Measurements from ENCODE around the gene RAPGEF1.
A peak's percentile ranks its signal among the peaks of the same experiment; 100 is the strongest.

Gene RAPGEF1

DNA sequence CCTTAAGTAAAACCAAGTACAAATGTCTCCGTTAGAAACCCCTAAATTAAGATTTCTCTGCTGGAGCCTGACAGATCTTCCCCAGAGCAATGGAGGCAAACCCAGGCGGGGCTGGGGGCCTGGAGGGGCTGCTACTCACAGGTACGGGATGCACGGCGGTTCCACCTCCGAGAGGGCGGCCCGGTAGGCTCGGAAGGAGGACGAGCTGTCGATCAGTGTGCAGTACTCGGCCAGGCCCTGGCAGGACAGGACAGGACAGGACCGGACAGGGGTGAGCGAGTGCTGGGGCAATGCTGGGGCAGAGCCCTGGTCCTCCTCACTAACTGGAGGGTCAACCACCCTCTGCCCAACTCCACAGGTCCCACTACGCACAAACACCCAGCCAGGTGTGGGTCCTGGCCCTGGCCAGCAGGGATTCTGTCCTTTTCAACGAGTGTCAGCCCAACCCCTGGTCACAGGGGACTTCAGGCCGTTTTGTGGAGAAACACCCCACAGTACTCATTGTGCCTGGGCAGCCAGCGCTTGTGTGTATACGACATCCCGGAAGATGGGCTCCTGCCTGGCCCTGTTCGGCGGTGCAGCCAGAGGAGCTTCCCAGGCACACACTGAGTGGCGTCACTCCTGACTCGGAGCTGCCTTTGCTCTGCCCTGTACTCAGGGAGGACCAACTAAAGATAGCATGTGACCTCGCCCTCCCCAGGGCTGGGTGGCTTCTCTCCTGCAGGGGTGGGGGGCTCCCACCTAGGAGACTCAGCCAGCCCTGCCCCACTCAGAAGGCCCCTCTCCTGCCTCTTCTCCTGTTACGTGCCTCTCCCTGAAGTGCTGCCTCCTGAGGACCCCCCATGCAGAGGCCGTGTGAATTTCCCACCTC, 157.2 kb downstream of the RAPGEF1 start:
- DNase-seq (no peak), ATAC-seq (replicated peaks) (no peak)
- peak overlapping the region in 1 of 2 donors; percentile 57 for H3K4me3 Mint-ChIP-seq
- H3K27me3 Mint-ChIP-seq = no peaks in the 10 kb centered on the region
- peaks cover 76 to 88% of the 10 kb centered on the region in 2 donors for H3K36me3 Mint-ChIP-seq
- H3K9me3 Mint-ChIP-seq = no peaks in the 10 kb centered on the region
- H3K4me1 Mint-ChIP-seq = peaks cover 51 to 64% of the 10 kb centered on the region in 2 donors
- peak overlapping the region; percentile 92 for H3K27ac Mint-ChIP-seq

DNA sequence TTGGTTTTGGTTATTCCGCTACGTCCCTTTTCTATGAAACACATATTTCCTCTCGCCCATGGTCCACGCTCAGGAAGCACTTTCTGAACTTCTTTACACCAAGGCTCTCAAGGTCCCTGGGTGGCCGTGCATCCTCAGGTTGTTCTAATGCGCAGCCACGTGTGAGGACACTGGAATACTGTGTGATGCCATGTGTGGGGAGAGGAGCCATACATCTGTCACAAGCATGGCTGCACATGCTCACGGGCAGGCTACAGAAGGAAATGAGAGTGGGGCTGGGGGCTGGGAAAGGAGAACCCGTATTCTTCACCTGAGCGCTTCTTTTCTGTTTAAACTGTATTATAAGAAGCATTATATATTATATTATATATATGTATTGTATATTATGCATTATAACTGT, 157.8 kb downstream of the RAPGEF1 start:
- no peaks in the 10 kb centered on the region for H3K27me3 Mint-ChIP-seq
- H3K4me3 Mint-ChIP-seq = no peak overlapping the region
- peak overlapping the region; percentile 53 for H3K27ac Mint-ChIP-seq
- H3K36me3 Mint-ChIP-seq = peaks cover 75 to 88% of the 10 kb centered on the region in 2 donors
- no peak for DNase-seq
- H3K4me1 Mint-ChIP-seq = peaks cover 47 to 64% of the 10 kb centered on the region in 2 donors
- H3K9me3 Mint-ChIP-seq = no peaks in the 10 kb centered on the region
- no peak for ATAC-seq (replicated peaks)

DNA sequence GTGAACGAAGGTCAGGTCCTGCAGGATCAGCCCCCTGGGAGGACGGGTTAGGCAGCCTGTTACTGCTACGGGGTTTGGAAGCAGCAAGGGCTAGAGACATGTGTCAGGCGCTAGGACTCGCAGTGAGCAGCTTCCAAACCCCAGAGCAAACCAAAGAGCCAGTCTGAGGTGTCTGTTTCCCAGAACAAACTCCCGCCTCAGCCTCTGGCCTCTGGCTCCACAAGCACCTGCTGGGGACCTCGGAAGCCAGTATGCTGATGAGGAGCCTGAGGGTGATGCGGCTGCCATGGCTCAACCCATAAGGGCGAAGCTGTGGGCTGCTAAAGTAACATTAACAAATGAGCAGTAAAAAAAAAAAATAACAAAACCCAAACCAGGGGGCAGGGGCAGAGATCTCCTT, 159.5 kb downstream of the RAPGEF1 start:
- Mint-ChIP-seq H3K27ac (peak overlapping the region; percentile 92), H3K27me3 (no peaks in the 10 kb centered on the region), H3K36me3 (peaks cover 67 to 85% of the 10 kb centered on the region in 2 donors), H3K9me3 (no peaks in the 10 kb centered on the region), H3K4me1 (peaks cover 32 to 47% of the 10 kb centered on the region in 2 donors), H3K4me3 (peak overlapping the region; percentile 52 to 67)
- no peak for DNase-seq
- no peak for ATAC-seq (replicated peaks)

DNA sequence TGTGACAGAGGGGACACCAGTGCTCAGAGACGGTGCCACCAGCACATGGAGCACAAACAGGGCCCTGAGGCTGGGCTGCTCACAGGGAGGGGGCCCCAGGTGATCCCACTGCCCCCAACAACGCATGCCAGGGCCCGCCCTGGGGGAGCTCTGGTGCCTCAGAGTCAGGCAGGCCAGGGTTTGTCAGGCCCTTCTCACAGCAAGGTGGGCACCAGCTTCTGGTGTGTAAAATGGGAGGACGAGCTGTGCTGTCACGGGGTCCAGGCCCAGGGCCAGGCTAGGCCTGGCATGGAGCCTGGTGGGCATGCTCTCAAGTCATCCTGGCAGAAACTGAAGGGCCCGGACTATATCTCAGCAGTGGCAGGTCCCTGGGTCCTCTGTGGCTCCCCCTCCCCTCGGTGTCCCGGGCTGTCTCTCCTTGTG, 160.1 kb downstream of the RAPGEF1 start:
- H3K36me3 Mint-ChIP-seq = peaks cover 64 to 86% of the 10 kb centered on the region in 2 donors
- no peaks in the 10 kb centered on the region for H3K27me3 Mint-ChIP-seq
- peak overlapping the region; percentile 92 for H3K27ac Mint-ChIP-seq
- no peak for DNase-seq
- H3K9me3 Mint-ChIP-seq = no peaks in the 10 kb centered on the region
- ATAC-seq (replicated peaks) = no peak
- H3K4me3 Mint-ChIP-seq = peak overlapping the region; percentile 60 to 67
- H3K4me1 Mint-ChIP-seq = peaks cover 31 to 43% of the 10 kb centered on the region in 2 donors

DNA sequence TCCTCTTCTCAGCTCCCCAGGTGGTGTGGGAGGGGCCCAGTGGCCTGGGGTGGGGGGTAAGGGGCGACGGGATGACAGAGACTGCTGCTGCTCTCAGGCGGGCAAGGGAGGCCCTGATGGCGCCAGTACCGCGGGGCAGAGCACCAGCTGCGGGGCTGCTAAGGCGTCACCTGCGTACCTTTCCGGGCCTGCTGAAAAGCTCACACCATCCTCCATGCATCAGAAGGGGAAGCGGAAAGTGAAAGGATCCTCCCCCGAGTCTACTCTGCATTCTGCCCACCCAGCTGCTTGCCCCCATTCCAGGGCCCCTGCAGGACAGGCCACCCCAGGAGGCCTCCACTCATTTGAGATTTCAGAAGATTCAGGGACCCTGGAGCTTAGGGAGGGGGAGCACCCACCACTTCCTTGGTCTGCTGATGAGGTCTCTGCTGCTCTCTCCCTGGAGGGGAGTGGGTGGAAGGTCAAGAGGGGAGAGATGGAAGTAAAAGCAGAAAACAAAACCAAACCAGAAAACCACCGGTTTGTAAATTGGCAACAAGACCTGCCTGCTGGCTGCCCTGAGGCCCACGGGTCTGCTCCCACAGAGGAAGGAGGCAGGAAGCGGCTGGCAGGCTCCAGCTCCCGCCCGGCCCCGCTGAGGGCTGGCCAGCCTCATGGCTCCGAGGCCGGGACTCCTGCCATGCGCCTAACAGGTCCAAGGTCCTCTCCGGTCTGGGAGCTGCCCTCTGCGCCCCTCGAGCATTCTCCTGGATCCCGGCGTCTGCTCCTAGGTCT, 161.0 kb downstream of the RAPGEF1 start:
- H3K4me1 Mint-ChIP-seq = peaks cover 31 to 43% of the 10 kb centered on the region in 2 donors
- no peaks in the 10 kb centered on the region for H3K27me3 Mint-ChIP-seq
- H3K4me3 Mint-ChIP-seq = peak overlapping the region; percentile 67 to 70
- H3K9me3 Mint-ChIP-seq = no peaks in the 10 kb centered on the region
- peaks cover 58 to 94% of the 10 kb centered on the region in 2 donors for H3K36me3 Mint-ChIP-seq
- DNase-seq (peak; percentile 74), ATAC-seq (replicated peaks) (peak; percentile 90 to 92)
- H3K27ac Mint-ChIP-seq = peak overlapping the region; percentile 92

DNA sequence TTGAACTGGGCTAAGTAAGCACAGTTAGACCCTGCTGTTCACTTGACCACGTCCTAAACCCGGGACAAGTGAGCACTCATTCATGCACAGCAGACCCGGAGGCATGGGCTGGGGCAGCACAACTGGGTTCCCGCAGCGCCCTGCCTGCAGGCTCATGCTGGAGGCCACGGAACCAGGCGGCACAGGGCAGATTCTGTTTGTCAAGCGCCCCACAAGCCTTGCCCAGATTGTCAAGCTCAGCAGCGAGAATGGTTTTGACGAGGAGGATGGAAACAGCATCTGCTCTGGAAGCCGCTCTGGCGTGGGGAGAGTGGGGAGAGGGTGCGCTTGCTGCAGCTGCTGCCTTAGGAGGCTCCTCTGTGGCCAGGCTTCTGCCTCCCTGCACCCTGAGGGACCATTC, 161.9 kb downstream of the RAPGEF1 start:
- Mint-ChIP-seq H3K4me1 (peaks cover 27 to 38% of the 10 kb centered on the region in 2 donors), H3K27ac (peak overlapping the region; percentile 92)

DNA sequence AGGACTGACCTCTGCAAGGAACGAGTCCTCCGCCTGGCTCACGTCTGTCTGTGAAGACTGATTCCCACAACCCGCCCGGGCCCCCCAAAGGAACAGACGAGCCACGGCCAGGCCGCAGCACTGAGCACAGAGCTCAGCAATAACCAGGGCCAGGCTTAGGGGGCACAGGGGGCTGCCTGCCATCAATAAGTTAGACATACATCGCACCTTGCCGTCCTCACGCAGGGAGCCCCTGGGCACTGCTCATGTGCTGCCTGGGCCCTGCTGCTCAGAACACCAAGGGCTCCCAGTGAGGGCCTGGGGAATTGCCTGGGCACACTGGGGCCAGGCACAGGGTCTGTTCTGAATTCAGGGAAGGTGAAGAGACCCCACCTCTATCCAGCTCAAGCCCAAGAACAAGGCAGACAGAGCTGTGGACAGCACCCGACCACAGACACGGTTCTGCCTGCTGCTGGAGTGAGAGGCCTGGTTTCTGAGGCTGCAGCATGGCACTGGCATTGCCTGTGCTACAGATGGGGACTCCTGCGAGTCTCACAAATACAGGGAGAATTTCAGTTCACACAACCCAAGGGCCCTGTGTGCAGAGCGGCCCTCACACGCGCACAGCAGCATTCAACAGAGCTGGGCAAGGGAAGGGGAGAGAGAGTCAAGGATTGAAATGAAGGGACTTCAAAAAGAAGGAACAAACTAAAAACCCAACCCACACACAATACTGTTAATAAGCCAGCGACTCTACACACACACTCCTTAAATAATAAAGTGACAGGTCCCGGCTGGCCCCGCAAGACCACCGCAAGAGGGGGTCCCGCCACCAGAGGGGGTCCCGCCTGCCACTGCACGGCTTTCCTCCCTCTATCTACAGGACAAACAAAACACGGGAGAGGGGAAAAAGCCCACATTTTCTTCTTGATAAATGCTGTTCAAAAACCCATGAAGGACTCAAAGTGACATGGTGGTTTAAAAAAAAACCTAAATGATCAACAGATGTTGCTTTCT, 162.6 kb downstream of the RAPGEF1 start:
- no peaks in the 10 kb centered on the region for H3K27me3 Mint-ChIP-seq
- ATAC-seq (replicated peaks) = no peak
- peaks cover 49 to 89% of the 10 kb centered on the region in 2 donors for H3K36me3 Mint-ChIP-seq
- DNase-seq = no peak
- peak overlapping the region; percentile 47 to 52 for H3K4me3 Mint-ChIP-seq
- peaks cover 27 to 38% of the 10 kb centered on the region in 2 donors for H3K4me1 Mint-ChIP-seq
- peak overlapping the region; percentile 92 for H3K27ac Mint-ChIP-seq
- H3K9me3 Mint-ChIP-seq = no peaks in the 10 kb centered on the region

More for the DNA sequence above, 161.9 kb downstream of the RAPGEF1 start:
- H3K4me3 Mint-ChIP-seq = peak overlapping the region; percentile 52 to 67
- no peaks in the 10 kb centered on the region for H3K9me3 Mint-ChIP-seq
- DNase-seq = no peak
- ATAC-seq (replicated peaks) = no peak
- no peaks in the 10 kb centered on the region for H3K27me3 Mint-ChIP-seq
- H3K36me3 Mint-ChIP-seq = peaks cover 50 to 90% of the 10 kb centered on the region in 2 donors

DNA sequence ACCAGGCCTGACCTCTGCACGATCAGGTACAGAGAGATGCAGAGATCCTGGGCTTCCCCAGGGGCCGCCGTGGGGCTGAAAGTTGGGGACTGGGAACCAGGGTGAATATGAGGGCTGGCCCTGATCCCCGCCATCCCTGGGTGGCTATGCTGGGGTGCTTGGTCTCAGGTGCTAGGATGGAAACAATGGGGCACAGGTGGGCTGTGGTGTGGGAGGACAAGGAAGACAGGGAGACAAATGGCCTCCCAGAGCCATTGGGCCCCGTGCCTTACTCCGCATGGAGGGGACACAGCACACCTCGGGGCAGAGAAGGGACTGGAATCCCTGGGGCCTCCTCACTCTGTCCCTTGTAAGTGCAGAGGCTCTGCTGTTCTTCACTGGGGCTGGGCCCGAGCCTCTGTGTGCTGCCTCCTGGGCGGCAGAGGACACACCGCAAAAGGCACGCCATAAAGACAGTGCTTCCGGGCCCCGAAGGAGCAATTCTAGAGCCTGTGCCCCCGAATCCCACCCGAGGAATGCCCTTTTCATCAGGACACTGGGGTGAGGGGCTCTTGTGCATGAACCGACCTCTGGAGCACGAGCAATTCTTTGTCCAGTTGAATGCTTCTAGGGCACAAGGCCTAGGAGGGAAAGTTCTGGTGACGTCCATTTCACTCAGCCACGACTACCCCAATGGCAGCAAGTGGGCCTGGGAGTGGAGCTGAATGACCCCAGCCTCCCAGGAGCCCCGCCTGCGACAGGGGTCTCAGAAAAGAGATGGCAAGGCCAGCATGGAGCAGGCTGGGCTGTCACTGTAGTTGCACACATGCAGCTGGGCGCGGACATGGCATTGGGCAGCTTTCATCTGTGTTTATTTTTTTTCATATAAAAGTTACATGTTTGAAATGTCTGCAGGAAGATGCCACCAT, 163.7 kb downstream of the RAPGEF1 start:
- peaks cover 45 to 83% of the 10 kb centered on the region in 2 donors for H3K36me3 Mint-ChIP-seq
- peaks cover 27 to 38% of the 10 kb centered on the region in 2 donors for H3K4me1 Mint-ChIP-seq
- H3K27me3 Mint-ChIP-seq = no peaks in the 10 kb centered on the region
- peak overlapping the region; percentile 75 for H3K27ac Mint-ChIP-seq
- ATAC-seq (replicated peaks) = no peak
- H3K9me3 Mint-ChIP-seq = no peaks in the 10 kb centered on the region
- DNase-seq = no peak
- peak overlapping the region in 1 of 2 donors; percentile 55 for H3K4me3 Mint-ChIP-seq

DNA sequence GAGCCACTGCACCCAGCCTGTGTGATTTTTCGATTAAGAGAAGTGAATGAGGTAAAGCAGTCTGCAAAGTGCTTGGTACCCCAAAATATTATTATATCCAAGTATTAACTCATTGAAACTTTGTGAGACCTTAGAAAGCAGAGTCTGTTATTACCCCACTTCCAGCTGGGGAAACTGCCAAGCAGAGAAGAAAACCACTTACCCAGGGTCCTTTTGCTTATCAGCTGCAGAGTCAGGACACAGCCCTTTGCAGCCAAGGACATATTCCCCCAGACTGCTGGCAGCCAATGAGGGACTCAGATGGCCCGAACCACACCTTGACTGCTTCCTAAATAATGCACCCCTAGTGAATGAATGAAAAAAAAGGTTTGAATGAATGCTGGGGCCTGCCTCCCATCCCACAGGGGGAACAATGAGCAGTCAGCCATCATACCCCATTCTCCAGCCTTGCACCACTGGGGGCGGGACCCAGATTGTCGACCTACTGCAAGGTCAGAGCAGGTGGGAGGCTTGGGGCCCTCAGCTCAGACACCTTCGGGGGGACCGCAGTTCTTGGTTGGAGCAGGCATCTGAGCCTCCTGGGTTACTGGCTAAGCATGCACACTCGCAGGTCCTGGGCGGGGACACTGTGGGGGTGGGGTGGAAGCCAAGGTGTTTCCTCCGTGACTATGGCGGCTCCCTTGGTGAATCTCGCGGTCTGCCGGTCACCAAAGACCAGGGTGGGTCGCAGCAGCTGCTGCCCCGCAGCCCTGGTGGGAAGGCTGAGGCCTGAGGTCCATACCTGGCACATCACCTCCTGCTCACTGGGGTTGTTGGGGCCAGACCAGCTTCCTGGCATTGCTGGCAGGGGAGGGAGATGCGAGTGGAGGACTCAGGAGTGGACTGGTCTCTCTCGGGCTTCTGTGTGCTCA, 164.9 kb downstream of the RAPGEF1 start:
- H3K27ac Mint-ChIP-seq = peak overlapping the region; percentile 71
- no peak for DNase-seq
- H3K36me3 Mint-ChIP-seq = peaks cover 39 to 79% of the 10 kb centered on the region in 2 donors
- H3K9me3 Mint-ChIP-seq = peaks cover 0 to under 1% of the 10 kb centered on the region in 2 donors
- no peak for ATAC-seq (replicated peaks)
- H3K4me3 Mint-ChIP-seq = no peak overlapping the region
- peaks cover 21 to 29% of the 10 kb centered on the region in 2 donors for H3K4me1 Mint-ChIP-seq
- H3K27me3 Mint-ChIP-seq = no peaks in the 10 kb centered on the region

DNA sequence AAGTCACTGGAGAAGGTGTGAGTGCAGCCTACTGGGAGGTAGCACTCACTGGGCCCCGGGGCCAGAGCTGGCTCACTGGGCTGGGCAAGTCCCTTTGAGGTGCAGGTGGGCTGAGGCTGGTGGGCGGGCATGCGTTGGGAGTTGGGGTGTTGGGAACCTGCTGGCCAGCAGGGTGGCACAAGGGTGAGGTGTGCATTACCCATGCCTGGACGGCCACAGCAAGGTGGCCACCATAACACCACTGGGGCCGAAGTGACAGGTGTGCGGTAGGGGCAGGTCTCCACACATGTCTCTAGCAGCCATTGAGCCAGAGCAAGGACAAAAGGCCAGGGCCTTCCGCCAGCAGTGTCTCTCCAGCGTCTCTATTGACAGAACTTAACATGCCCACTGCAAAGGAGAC, 172.0 kb downstream of the RAPGEF1 start:
- Mint-ChIP-seq H3K27ac (peak overlapping the region; percentile 67), H3K4me1 (no peaks in the 10 kb centered on the region), H3K4me3 (no peak overlapping the region), H3K36me3 (peaks cover 29 to 47% of the 10 kb centered on the region in 2 donors), H3K9me3 (peaks cover under 1 to 4% of the 10 kb centered on the region in 2 donors), H3K27me3 (no peaks in the 10 kb centered on the region)
- ATAC-seq (replicated peaks) = peak; percentile 18 to 35
- no peak for DNase-seq

DNA sequence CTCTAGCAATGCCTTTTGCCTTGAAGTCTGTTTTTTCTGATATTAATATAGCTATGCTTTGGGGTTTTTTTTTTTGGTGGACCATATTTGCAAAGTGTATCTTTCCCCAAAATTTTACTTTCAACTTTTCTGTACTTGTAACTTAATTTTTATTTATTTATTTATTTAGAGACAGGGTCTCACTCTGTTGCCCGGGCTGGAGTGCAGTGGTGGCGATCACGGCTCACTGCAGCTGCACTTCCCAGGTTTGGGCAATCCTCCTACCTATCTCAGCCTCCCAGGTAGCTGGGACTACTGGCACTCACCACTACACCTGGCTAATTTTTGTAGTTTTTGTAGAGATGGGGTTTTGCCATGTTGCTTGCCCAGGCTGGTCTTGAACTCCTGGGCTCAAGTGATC, 173.7 kb downstream of the RAPGEF1 start:
- no peak overlapping the region for H3K4me3 Mint-ChIP-seq
- DNase-seq (no peak), ATAC-seq (replicated peaks) (no peak)
- no peaks in the 10 kb centered on the region for H3K27me3 Mint-ChIP-seq
- peaks cover 25 to 40% of the 10 kb centered on the region in 2 donors for H3K36me3 Mint-ChIP-seq
- H3K27ac Mint-ChIP-seq = no peak overlapping the region
- H3K9me3 Mint-ChIP-seq = peaks cover 4 to 8% of the 10 kb centered on the region in 2 donors
- H3K4me1 Mint-ChIP-seq = no peaks in the 10 kb centered on the region

DNA sequence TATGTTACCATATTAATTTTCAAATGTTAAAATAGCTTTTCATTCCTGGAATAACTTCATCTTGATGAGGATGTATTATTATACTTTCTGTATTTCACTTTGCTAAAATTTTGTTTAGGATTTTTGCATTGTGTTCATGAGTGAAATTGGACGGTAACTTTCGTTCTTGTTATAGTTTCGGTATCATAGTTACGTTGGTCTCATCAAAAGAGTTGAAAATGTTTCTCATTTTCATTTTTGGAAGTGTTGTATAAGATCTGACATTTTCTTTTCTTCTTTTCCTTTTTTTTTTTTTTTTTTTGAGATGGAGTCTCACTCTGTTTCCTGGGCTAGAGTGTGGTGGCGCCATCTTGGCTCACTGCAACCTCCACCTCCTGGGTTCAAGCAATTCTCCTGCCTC, 174.5 kb downstream of the RAPGEF1 start:
- H3K4me3 Mint-ChIP-seq = no peak overlapping the region
- peaks cover 23 to 36% of the 10 kb centered on the region in 2 donors for H3K36me3 Mint-ChIP-seq
- peaks cover 4 to 8% of the 10 kb centered on the region in 2 donors for H3K9me3 Mint-ChIP-seq
- DNase-seq (no peak), ATAC-seq (replicated peaks) (no peak)
- H3K27me3 Mint-ChIP-seq = no peaks in the 10 kb centered on the region
- no peaks in the 10 kb centered on the region for H3K4me1 Mint-ChIP-seq
- H3K27ac Mint-ChIP-seq = peak overlapping the region; percentile 31

All from stimulated activated naive B cell treated with anti-CD40 and anti-IgM and Interleukin-4, amounts not matched to agents 10 μg/mL and 1 μg/mL and 100 μg/mL, for 72 hours (primary cell).